Stimulated activated CD4-positive, alpha-beta T cell treated with anti-CD3 and anti-CD28 coated beads, Interleukin-15, amount 100 ng/mL, for 48 hours (primary cell): ENCODE data around the gene TREX2.

Source experiments
- DNase-seq, 2 donors: peaks; one replicate each; pipeline ENCODE4 v3.0.0-alpha.2; 2020; ENCODE audit warnings: low read depth in 2 of 2

The TREX2 gene, protein sequence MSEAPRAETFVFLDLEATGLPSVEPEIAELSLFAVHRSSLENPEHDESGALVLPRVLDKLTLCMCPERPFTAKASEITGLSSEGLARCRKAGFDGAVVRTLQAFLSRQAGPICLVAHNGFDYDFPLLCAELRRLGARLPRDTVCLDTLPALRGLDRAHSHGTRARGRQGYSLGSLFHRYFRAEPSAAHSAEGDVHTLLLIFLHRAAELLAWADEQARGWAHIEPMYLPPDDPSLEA

DNA sequence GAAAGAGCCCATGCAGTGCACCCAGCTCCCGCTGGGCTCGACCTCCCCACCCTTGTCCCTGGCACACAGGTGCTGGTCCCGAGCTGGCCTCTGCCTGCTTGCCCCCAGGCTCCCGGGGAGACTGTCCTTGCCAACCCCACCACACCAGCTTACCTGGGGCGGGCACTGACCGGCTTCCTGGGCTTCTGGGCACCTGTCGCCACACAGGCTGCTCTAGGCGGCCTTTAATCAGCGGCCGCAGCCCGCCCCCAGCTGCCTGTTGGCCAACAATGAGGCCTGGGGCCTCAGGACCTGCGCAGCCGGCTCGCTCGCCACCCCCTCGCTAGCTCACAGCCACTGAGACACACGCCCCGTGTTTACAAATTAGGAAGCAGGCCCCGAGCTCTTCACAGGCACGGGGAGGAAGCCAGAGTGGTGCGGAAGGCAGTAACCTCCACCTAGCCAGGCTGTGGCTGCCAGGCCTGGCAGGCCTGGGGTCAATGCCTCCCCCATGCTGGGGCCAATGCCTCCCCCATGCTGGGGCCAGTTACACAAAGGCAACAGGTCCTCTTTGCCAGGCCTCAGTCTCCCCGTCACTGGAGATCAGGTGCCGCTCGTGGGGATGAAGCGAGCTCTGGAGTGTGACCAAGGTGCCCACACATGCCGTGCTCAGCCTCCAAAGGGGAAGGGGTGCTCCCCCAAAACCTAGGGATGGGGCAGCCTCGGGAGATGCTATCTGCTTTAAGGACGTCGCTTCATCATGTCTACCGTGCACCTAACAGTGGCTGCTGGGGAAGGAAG lies at the start of gene TREX2:
Gene TREX2, minus strand, starts transcription at position 201 of the 780 bp plus-strand sequence. CDS start 626 bp downstream, outside the sequence.
- DNase-seq = no peak

DNA sequence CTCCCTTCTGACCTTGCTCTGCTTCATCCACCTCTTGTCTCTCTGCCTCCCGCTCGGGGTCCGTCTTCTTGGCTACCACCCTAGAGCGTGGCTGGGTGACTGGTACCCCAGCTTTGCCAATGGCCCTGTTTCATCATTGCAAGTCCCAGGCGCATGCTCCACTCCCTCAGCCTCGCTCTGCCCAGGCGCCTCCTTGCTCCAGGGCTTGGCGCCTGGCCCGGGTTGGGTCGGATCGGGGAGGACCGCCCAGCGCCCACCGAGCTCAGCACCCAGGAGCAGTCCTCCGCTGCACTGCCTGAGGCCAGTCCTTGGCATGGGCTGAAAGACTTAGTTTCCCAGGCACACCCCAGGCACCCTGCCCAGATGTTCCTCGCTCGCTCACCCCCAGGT lies 49.5 kb upstream of the TREX2 start:
- no peak for DNase-seq

- DNase-seq = no peak
These were observed 48.9 kb upstream of the TREX2 start, which contains the start of gene BGN for GRCh38 chrX:153494541-153495361. Gene BGN, plus strand, starts transcription at chrX:153494980. Its CDS starts 9,652 bp downstream, at chrX:153504632.

- no peak for DNase-seq
These were observed 48.2 kb upstream of the TREX2 start for GRCh38 chrX:153494061-153494460.

GRCh38 chrX:153493085-153493484 lies 47.2 kb upstream of the TREX2 start:
- no peak for DNase-seq

DNA sequence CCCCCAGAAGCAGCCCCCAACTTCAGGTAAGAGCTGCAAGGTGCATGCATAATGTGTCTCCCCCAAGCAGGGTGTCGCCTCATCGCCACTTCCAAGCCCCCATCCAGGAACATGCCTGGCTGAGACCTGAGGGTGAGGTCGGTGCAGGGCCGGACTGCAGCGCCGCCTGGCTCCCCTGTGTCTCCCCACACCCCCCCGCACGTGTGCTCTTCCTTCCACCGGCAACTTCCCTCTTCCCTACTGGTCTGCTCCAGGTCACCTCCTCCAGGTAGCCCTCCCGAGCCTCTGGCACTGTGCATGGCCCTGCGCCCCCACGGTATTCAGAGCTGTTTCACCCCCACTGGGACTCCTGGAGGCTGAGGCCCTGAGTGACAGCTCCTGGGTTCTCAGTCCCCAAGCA lies 46.7 kb upstream of the TREX2 start:
- DNase-seq = no peak

- DNase-seq = no peak
These were observed 46.1 kb upstream of the TREX2 start for GRCh38 chrX:153491918-153492317.

DNA sequence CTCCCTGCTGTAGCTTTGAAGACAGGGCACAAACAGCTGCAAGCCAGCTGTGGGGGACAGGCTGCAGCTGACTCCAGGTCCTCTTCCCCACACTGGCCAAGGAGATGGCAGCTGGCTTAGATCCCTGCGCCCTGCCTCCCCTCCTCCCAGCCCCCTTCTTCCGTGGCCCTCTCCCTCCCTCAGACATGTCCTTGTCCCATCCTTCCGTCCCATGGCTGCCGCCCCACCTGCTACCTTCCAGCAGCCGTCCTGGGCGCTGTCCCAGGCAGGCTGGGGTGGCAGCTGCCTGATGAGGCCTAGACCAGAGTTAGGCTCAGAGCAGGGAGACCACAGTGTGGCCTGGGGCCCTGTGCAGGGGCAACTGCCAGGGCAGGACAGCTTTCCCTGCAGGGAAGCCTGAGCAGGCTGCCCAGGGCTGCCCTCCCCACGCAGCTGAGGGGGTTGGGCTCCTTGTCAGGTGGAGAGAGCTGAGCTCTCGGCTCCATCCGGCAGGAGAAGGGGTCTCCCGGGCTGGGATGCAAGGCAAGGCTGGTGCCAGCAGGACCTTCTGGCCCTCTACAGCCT lies 45.6 kb upstream of the TREX2 start:
- DNase-seq = no peak

DNA sequence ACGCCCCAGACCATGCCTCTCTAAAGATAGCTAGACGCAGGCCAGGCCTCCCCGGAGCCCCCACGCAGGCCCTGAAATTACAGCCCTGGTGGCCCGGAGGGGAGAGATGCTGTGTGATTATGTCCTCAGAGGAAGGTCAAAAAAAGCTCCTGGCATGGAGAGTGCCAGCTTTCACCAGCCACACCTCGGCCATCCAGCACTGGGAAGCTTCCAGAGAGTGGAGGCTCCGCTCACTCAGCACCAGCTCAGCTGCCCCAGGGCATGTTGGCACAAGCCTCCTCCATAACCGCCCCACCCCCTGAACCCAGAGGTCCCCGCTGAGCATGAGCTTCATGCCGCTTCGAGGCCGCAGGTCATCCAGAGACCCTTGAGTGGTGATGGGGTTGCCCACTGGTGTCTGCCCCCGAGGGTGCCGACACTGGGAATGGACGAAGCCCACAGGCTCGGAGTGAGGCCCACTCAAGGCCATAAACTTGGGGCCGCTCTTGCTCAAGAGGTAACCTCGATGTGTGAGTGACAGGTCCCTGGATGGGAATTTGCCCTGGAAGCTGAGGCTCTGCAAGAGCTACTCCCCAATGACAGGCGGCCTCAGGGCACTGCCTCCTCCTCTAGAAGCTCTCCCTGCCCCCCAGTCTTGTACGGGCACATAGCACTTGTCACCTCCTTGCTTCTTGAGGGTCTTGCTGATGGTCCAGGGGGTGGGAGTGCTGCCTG lies 44.5 kb upstream of the TREX2 start:
- DNase-seq = no peak

DNA sequence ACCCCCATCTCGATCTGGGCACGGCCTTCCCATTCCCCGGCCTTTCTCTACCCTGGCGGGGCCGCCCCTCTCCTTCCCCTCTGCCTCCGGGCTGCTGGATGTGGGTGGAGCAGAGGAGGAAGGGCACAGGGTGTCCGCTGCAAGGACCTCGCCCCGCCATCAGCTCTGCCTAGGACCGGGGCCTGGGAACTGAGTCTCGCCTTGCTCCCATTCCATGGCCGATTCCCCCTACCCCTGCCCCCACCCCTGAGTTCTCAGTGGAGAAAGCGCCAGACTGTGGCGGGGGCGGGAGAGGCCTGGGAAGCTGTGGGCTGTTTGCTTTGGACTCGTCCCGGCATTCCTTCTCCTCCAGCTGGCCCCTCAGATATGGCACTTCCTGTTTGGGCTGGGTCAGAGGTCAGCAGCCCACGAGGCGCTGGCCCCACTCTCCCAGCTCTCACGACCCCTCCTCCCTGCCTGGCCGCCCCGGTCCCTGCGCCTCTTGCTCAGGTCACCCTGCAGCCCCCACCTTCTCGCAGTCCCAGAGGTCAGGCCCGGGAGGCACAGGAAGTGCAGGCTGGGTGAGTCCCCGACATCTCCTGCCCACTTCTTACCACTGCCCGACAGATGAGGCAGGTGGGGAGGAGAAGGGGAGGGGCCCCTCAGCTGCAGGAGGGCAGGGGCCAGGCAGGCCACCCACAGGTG lies 42.5 kb upstream of the TREX2 start:
- DNase-seq = no peak

GRCh38 chrX:153487590-153488071 lies 41.8 kb upstream of the TREX2 start:
- DNase-seq = no peak

DNA sequence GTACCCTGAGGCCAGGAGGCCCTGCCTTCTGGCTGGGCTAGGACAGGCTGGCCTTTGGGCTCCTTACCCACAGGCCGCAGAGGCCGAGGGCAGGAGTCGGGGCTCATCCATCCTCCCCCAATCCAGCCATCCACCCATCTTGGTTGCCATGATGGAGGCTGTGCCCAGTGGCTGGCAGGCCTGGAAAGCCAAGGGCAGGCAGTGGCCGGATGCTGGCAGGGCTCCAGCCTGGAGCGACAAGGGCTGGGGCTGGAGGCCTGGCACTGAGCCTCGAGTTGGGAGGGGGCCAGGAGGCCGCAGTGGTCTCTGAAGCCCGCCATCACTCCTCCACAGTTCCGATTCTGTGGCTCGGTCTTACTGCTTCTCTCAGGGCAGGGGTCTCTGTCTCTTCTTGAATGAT lies 40.3 kb upstream of the TREX2 start:
- no peak for DNase-seq

DNA sequence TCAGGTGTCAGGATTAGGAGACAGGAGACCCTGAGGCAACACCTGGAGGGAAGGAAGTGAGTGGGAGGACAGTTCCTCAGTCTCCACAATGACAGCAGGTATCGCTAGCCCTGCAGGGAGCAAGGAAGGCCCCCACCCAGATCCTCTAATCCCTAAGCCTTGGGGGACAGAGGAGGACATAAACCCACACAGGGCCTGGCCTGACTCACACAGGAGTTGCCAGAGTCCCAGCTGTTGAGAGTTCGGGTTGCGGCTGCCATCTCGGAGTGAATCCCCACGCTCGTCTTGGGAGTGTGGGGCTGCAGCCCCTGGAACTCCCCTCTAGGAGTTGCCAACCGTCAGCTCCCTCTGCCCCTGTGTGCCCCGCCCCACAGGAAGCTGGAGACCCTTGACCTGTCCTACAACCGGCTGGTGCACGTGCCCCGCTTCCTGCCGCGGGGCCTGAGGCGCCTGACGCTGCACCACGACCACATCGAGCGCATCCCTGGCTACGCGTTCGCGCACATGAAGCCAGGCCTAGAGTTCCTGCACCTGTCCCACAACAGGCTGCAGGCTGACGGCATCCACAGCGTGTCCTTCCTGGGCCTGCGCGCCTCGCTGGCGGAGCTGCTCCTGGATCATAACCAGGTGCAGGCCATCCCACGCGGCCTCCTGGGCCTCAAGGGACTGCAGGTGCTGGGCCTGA lies 39.7 kb upstream of the TREX2 start:
- DNase-seq = no peak

GRCh38 chrX:153482376-153483015 lies 36.6 kb upstream of the TREX2 start:
- DNase-seq = no peak

DNA sequence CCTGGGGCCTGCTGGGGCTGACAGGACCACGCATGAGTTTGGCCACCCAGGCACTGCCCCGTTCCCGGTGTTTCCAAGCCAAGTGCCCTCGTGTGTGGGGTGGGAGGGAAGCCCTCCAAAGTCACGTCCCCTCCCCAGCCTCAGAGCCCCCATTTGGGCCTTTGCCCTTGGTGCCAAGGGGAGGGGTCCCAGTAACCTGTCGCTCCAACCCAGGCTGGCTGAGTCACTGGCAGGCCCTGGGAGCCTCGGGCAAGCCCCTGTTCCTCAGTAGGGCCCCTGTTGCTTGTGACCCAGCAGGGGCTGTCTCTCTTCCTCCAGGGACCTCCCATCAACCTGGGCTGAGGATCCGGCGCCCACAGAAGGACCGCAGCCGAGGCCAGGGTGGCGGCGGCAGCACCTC lies 35.2 kb upstream of the TREX2 start:
- DNase-seq = no peak

GRCh38 chrX:153478746-153479145 lies 32.9 kb upstream of the TREX2 start:
- no peak for DNase-seq

DNA sequence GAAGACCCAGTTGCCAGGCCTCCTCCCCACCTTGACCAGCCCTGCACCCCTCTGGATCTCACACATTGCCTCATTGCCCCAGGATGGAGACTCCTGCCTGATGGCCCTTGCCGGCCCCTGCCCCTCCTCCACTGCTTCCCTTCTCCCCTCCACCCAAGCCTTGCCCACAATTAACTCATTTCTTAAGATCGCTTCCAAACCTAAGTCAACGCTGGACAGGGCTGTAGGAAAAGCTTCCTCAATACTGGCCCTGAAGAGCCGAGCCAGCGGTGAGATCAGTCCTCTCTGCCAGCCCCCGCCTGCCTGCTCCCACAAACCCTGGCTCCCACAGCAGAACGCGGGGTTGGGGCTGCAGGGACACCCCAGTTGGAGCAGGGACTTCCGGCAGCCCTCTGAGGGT lies 32.0 kb upstream of the TREX2 start:
- DNase-seq = no peak

DNA sequence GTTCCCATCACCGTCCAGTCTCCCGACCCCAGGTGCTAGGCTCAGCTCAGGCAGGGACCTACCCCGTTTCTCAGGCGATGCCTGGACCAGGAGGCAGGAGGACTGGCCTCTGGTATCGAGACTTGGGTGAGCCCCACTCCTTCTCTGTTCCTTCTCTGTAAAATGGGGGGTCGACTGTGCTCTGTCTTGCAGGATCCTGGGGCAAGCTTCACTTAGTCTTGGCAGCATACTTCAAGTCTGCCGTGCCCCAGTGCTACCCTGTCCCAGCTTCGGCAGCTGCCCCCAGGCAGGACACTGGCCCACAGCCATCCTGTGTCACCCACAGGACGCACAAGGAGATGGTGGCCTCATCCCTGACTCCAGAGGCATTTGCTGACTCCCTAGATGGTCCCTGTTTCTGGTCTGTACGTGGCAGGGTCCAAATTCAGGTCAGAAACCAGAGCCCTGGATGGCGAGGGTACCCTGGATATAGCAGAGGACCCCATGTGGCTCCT lies 31.6 kb upstream of the TREX2 start:
- no peak for DNase-seq

DNA sequence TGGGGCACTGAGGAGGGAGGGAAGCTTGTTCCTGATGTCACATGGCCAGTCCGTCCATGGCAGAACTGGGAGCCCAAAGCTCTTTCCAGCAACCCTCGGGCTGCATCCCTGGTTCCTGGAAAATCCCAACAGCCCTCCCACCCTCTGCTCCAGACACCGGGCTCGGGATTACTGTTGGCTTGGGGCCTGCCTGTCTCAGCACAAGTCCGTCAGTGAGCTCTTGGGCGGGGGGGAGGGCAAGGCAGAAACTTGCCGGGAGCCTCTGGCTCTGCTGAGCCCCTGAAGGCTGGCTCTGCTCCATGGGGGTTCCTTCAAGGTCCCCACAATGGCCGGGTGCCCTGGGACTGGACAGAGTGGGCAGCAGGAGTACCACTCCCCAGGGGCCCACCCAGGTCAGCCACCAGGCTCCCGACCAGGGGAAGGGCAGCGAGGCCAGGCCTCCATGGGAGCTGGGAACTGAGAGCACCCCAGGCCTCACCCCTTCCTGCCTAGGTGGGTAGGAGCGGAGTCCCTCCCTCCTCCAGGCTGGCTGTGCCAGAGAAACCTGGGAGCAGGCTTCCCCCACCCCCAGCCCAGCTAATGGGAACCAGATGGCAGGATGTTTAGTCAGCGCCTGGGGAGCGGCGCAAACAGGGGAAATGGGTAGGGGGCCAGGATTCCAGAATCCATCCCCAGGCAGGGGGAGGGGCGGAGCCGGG lies 31.0 kb upstream of the TREX2 start:
- DNase-seq = no peak
